Hematopoietic multipotent progenitor cell treated with erythropoietin and hydrocortisone succinate and interleukin-3 and kit ligand, for 6 days (in vitro differentiated cells): ENCODE results near the gene TNFRSF25.
"Not testable (repeated sequence)": the region's sequence is repeated elsewhere in the genome, so short reads cannot be mapped to it uniquely, and the experiment has no call there.

Experiments used
- DNase-seq: peaks from one replicate; pipeline ENCODE4 v3.0.0-alpha.2; 2015

The TNFRSF25 gene

GRCh38 chr1:6450005-6450450, 15.9 kb downstream of the TNFRSF25 start:
- no peak for DNase-seq

- no peak for DNase-seq
Observed at GRCh38 chr1:6448749-6449631, 17.0 kb downstream of the TNFRSF25 start.

- peak; percentile 54 for DNase-seq
Observed at GRCh38 chr1:6447818-6448748, 17.9 kb downstream of the TNFRSF25 start.

GRCh38 chr1:6447016-6447817, 18.8 kb downstream of the TNFRSF25 start:
- no peak for DNase-seq

- no peak for DNase-seq
Observed at GRCh38 chr1:6446665-6447015, 19.3 kb downstream of the TNFRSF25 start.

GRCh38 chr1:6445929-6446328, 20.0 kb downstream of the TNFRSF25 start:
- not testable (repeated sequence) for DNase-seq

GRCh38 chr1:6445062-6445763, 20.8 kb downstream of the TNFRSF25 start:
- DNase-seq: peak; percentile 61

GRCh38 chr1:6444377-6444776, 21.6 kb downstream of the TNFRSF25 start:
- DNase-seq: no peak

- DNase-seq: no peak
Observed at GRCh38 chr1:6443339-6444115, 22.4 kb downstream of the TNFRSF25 start.

- DNase-seq: no peak
Observed at GRCh38 chr1:6441586-6441985, 24.4 kb downstream of the TNFRSF25 start.

GRCh38 chr1:6440198-6441126, 25.5 kb downstream of the TNFRSF25 start:
- peak; percentile 87 for DNase-seq

- DNase-seq: peak; percentile 82
Observed at GRCh38 chr1:6438047-6438525, 27.9 kb downstream of the TNFRSF25 start.

- DNase-seq: not testable (repeated sequence)
Observed at GRCh38 chr1:6437012-6437700, 28.8 kb downstream of the TNFRSF25 start.

- not testable (repeated sequence) for DNase-seq
Observed at GRCh38 chr1:6436277-6436676, 29.7 kb downstream of the TNFRSF25 start.

- no peak for DNase-seq
Observed at GRCh38 chr1:6435547-6435946, 30.4 kb downstream of the TNFRSF25 start.

- no peak for DNase-seq
Observed at GRCh38 chr1:6435129-6435528, 30.8 kb downstream of the TNFRSF25 start.

GRCh38 chr1:6434186-6434585, 31.8 kb downstream of the TNFRSF25 start:
- DNase-seq: no peak

- DNase-seq: not testable (repeated sequence)
Observed at GRCh38 chr1:6431645-6432579, 34.1 kb downstream of the TNFRSF25 start.
